ENCODE data around the gene FOXD2.

The FOXD2 gene

DNA sequence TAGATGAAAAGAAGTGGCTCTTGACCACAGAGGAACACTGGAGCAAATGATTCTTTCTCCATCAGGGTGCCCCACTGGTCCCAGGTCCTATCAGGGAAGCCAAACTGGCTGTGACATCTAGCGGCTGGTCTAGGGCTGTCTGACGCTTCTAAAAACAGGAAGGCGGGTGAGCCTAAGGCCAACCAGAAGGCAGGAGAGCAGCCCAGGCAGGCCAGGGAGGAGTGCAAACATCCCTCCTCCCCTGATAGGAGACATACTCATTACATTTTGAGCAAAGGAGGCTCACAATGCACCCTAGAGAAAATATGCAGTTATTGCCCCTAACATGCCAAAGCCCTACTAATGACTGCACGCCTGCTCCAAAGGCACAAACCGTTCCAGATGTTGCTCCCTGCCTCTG, 32.1 kb upstream of the FOXD2 start:
- H3K4me3 ChIP-seq (ENCODE audit: low read depth, low read length) = no peak overlapping the region
- TF ChIP-seq, protein P1, sequence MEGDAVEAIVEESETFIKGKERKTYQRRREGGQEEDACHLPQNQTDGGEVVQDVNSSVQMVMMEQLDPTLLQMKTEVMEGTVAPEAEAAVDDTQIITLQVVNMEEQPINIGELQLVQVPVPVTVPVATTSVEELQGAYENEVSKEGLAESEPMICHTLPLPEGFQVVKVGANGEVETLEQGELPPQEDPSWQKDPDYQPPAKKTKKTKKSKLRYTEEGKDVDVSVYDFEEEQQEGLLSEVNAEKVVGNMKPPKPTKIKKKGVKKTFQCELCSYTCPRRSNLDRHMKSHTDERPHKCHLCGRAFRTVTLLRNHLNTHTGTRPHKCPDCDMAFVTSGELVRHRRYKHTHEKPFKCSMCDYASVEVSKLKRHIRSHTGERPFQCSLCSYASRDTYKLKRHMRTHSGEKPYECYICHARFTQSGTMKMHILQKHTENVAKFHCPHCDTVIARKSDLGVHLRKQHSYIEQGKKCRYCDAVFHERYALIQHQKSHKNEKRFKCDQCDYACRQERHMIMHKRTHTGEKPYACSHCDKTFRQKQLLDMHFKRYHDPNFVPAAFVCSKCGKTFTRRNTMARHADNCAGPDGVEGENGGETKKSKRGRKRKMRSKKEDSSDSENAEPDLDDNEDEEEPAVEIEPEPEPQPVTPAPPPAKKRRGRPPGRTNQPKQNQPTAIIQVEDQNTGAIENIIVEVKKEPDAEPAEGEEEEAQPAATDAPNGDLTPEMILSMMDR (IDR thresholded peaks at IDR 0.05; ENCODE audit: control insufficient read depth, extremely low read depth, insufficient read depth) = no peak
- no peak for DNase-seq (ENCODE audit: low read depth)

DNA sequence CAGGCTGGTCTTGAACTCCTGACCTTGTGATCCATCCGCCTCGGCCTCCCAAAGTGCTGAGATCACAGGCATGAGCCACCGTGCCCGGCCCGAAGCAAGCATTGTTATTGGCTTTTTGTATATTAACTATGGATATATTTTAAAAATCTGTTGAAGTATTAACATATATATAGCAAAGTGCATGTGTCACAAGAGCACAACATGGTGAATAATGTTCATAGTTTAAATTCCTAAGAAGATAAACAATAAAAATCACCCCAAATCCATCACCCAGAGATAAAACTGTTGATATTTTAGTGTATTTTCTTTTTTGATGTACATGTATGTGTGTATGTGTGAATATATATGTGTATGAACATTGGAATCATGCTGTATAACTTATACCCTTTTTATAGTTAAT, 30.9 kb upstream of the FOXD2 start:
- TF ChIP-seq, protein P1 (IDR thresholded peaks at IDR 0.05; ENCODE audit: control insufficient read depth, extremely low read depth, insufficient read depth) = no peak
- DNase-seq (ENCODE audit: low read depth) = no peak
- H3K4me3 ChIP-seq (ENCODE audit: low read depth, low read length) = no peak overlapping the region

DNA sequence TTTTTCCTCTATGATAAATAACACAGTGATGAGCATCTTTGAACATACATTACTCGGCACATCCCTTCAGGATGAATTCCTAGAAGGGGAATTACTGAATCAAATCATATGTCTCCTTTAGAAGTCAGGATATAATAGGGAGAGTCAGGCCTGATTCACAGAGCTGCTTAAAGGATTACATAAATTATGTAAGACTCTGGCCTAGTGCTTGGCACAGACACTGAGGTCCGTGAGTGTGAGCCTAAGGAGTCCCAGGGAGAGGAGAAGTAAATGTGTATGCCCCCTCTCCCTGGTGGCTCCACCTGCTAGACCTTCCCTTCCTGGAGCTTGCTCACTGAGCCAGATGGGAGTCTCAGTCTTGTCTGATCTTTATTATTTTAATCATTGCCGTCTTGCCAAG, 30.4 kb upstream of the FOXD2 start:
- no peak for DNase-seq (ENCODE audit: low read depth)
- no peak overlapping the region for H3K4me3 ChIP-seq (ENCODE audit: low read depth, low read length)
- TF ChIP-seq, protein P1 (IDR thresholded peaks at IDR 0.05; ENCODE audit: control insufficient read depth, extremely low read depth, insufficient read depth) = no peak

DNA sequence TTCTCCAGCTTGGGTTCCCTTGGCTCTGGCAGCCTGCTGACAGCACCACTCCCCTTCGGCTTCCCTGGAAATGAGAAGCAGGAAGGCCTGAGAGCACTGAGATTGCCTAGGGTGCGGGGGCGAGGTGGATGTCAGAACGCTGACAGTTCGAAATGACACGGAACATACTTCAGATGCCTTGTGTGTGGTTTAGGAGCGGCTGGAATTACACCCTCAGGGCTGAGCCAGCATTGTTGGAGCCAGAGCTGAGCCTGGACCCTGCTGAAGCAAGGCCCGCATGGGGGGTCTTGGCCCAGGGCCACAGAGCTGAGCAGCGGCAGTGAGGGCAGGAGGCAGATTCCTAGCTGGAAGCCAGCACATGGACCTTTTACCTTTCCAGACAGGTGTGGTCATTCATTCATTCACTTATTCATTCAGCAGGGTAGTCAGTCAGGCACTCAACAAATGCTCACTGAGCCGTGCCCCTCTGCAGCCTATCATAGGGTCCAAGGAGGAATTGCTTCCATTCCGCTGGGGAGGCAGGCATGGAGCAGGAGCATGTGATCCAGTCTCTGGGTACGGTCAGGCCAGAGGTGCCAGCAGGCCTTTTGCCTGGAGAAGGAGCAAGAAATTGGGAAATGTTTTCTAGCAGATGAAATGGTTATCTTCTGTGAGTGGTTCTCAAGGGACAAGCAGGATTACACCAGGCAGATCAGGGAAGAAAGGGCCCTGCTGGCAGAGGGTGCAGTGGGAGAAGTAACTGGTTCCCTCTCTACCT, 28.4 kb upstream of the FOXD2 start:
- TF ChIP-seq, protein P1 (IDR thresholded peaks at IDR 0.05; ENCODE audit: control insufficient read depth, extremely low read depth, insufficient read depth) = no peak
- DNase-seq (ENCODE audit: low read depth) = no peak

DNA sequence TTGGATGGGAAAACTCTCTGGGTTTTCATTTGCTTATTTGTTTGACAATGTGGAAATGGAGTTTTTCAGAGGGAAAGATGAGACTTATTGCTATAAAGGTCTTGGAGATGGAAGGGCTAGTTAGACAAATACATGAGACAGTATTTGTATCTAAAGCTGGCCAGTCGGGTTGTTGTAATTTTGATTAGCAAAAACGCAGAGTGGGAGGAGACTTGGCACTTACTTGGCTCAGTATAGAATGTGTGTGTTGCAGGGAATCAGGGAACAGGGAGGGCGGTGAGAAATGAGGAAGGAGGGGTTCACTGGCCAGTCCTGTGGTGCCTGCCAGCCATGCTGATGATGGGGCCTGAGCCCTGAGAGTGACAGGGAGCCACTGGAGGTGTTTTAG, 27.8 kb upstream of the FOXD2 start:
- H3K4me3 ChIP-seq (ENCODE audit: low read depth, low read length) = no peak overlapping the region
- TF ChIP-seq, protein P1 (IDR thresholded peaks at IDR 0.05; ENCODE audit: control insufficient read depth, extremely low read depth, insufficient read depth) = no peak
- DNase-seq (ENCODE audit: low read depth) = no peak

More for the DNA sequence above, 28.4 kb upstream of the FOXD2 start:
- H3K4me3 ChIP-seq (ENCODE audit: low read depth, low read length) = no peak overlapping the region

DNA sequence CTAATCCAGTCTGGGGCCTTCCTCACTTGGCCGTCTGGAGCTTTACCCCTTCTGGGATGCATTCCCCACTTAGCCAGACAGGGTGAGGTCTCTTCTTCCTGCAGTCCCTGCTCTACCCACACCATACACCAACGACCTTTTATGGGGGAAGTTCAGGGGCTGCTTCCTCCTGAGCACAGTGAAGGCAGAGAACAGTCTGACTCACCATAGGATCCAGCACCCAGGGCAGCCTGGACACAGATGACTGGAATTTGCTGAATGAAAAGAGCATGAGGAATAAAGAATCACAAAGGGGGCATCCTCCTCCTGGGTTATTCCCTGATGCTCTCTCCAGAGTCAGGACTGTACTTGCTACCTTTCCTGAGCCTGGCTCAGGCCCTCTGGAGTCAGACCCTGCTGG, 26.4 kb upstream of the FOXD2 start:
- no peak overlapping the region for H3K4me3 ChIP-seq (ENCODE audit: low read depth, low read length)
- TF ChIP-seq, protein P1 (IDR thresholded peaks at IDR 0.05; ENCODE audit: control insufficient read depth, extremely low read depth, insufficient read depth) = no peak
- DNase-seq (ENCODE audit: low read depth) = no peak

DNA sequence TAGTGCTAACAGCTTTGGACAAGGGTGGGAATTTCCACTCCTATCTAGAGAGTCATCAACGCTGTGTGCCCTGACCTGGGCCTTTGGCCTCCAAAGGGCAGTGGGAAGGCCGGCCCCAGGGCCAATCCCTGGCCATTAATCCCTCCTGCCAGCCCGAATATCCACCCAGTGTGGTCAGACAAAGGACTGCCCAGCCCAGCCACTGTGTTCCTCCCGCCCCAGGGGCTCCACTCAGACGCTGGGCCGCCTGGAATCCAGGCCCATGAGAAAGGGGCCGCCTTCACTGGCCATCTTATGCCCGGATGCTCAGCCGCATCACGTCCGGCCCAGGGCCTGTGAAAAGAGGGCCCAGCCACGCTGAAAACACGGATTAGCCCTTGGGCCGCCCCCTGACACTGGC, 25.4 kb upstream of the FOXD2 start:
- TF ChIP-seq, protein P1 (IDR thresholded peaks at IDR 0.05; ENCODE audit: control insufficient read depth, extremely low read depth, insufficient read depth) = no peak
- no peak for DNase-seq (ENCODE audit: low read depth)
- no peak overlapping the region for H3K4me3 ChIP-seq (ENCODE audit: low read depth, low read length)
